GM19395 (cell line): Measurements from ENCODE around the gene KCTD20.
"Not testable (repeated sequence)": the region's sequence is repeated elsewhere in the genome, so short reads cannot be mapped to it uniquely, and the experiment has no call there.

Experiments
- ATAC-seq: cut with Tn5 transposase; IDR thresholded peaks from one replicate; pipeline ENCODE4 v1.9.1; 2021; ENCODE audit warnings: mild to moderate bottlenecking, moderate library complexity; ENCODE audit not compliant: unreplicated experiment

Gene KCTD20

GRCh38 chr6:36443471-36444428 is 950 bp downstream of the KCTD20 start:
- ATAC-seq: peak; percentile 7

- ATAC-seq: no peak
Observed at GRCh38 chr6:36444470-36444869, 1.7 kb downstream of the KCTD20 start.

GRCh38 chr6:36445621-36446020 is 2.8 kb downstream of the KCTD20 start:
- no peak for ATAC-seq

- ATAC-seq: not testable (repeated sequence)
Observed at GRCh38 chr6:36449173-36449572, 6.4 kb downstream of the KCTD20 start.

GRCh38 chr6:36452897-36453296 is 10.1 kb downstream of the KCTD20 start:
- not testable (repeated sequence) for ATAC-seq

- no peak for ATAC-seq
Observed at GRCh38 chr6:36455486-36456027, 12.8 kb downstream of the KCTD20 start.

- ATAC-seq: no peak
Observed at GRCh38 chr6:36459501-36459900, 16.7 kb downstream of the KCTD20 start.

- no peak for ATAC-seq
Observed at GRCh38 chr6:36460916-36461315, 18.1 kb downstream of the KCTD20 start.

- ATAC-seq: no peak
Observed at GRCh38 chr6:36461646-36462045, 18.8 kb downstream of the KCTD20 start.

- no peak for ATAC-seq
Observed at GRCh38 chr6:36463676-36464075, 20.9 kb downstream of the KCTD20 start.

GRCh38 chr6:36464233-36464632 is 21.4 kb downstream of the KCTD20 start:
- ATAC-seq: no peak

GRCh38 chr6:36467625-36468024 is 24.8 kb downstream of the KCTD20 start:
- ATAC-seq: no peak

- ATAC-seq: no peak
Observed at GRCh38 chr6:36469148-36469661, 26.4 kb downstream of the KCTD20 start.

GRCh38 chr6:36469946-36470345 is 27.1 kb downstream of the KCTD20 start:
- no peak for ATAC-seq

- ATAC-seq: no peak
Observed at GRCh38 chr6:36478051-36478526, 35.3 kb downstream of the KCTD20 start.

GRCh38 chr6:36479256-36479655 is 36.5 kb downstream of the KCTD20 start:
- no peak for ATAC-seq

- not testable (repeated sequence) for ATAC-seq
Observed at GRCh38 chr6:36483326-36483725, 40.5 kb downstream of the KCTD20 start.

GRCh38 chr6:36484736-36485135 is 41.9 kb downstream of the KCTD20 start:
- ATAC-seq: no peak

- ATAC-seq: no peak
Observed at GRCh38 chr6:36487698-36488097, 44.9 kb downstream of the KCTD20 start.

- ATAC-seq: no peak
Observed at GRCh38 chr6:36488221-36488620, 45.4 kb downstream of the KCTD20 start.

- no peak for ATAC-seq
Observed at GRCh38 chr6:36489426-36489825, 46.6 kb downstream of the KCTD20 start.
